SK-N-SH treated with all-trans-retinoic acid at 6 μM for 48 hours (cell line): Measurements from ENCODE around the gene PARVB.

Experiments
- BACH2 ChIP-seq: fragments of 250-450 bp; sonication (Bioruptor Pico); IDR thresholded peaks from 2 replicates; pipeline ENCODE4 v1.9.0; 2021; ENCODE audit warnings: mild to moderate bottlenecking, borderline replicate concordance
- CREB5 ChIP-seq: fragments of 250-450 bp; sonication (Bioruptor Pico); IDR thresholded peaks from 2 replicates; pipeline ENCODE4 v1.5.1; 2020; ENCODE audit warnings: low read depth, mild to moderate bottlenecking, moderate library complexity
- CSDC2 ChIP-seq: fragments of 250-450 bp; sonication (Bioruptor Pico); IDR thresholded peaks from 2 replicates; pipeline ENCODE4 v1.5.0; 2020; ENCODE audit warnings: mild to moderate bottlenecking, moderate library complexity
- ESRRG ChIP-seq: fragments of 250-450 bp; sonication (Bioruptor Pico); IDR thresholded peaks from 2 replicates; pipeline ENCODE4 v1.6.1; 2021; ENCODE audit warnings: mild to moderate bottlenecking
- ISL1 ChIP-seq: fragments of 250-450 bp; sonication (Bioruptor Pico); IDR thresholded peaks from 2 replicates; pipeline ENCODE4 v2.1.2; 2022; ENCODE audit warnings: mild to moderate bottlenecking, moderate library complexity
- RARB ChIP-seq: fragments of 250-450 bp; sonication (Bioruptor Pico); IDR thresholded peaks from 2 replicates; pipeline ENCODE4 v1.8.0; 2021; ENCODE audit warnings: mild to moderate bottlenecking, moderate library complexity
- ZC3H10 ChIP-seq: fragments of 250-450 bp; sonication (Bioruptor Pico); IDR thresholded peaks from 2 replicates; pipeline ENCODE4 v1.5.1; 2021; ENCODE audit warnings: mild to moderate bottlenecking, moderate library complexity
- ZFP30 ChIP-seq: fragments of 450-650 bp; formaldehyde crosslinking; IDR thresholded peaks from 2 replicates; pipeline ENCODE4 v1.5.0; 2022; ENCODE audit warnings: mild to moderate bottlenecking, moderate library complexity
- ZNF70 ChIP-seq: fragments of 450-650 bp; formaldehyde crosslinking; IDR thresholded peaks from 2 replicates; pipeline ENCODE4 v1.5.0; 2020; ENCODE audit warnings: mild to moderate bottlenecking, moderate library complexity
- TF ChIP-seq, protein P1 (sequence below): fragments of 250-450 bp; sonication (Bioruptor Pico); IDR thresholded peaks from 2 replicates; pipeline ENCODE4 v1.8.0; 2020; ENCODE audit warnings: mild to moderate bottlenecking, moderate library complexity, borderline replicate concordance

DNA sequence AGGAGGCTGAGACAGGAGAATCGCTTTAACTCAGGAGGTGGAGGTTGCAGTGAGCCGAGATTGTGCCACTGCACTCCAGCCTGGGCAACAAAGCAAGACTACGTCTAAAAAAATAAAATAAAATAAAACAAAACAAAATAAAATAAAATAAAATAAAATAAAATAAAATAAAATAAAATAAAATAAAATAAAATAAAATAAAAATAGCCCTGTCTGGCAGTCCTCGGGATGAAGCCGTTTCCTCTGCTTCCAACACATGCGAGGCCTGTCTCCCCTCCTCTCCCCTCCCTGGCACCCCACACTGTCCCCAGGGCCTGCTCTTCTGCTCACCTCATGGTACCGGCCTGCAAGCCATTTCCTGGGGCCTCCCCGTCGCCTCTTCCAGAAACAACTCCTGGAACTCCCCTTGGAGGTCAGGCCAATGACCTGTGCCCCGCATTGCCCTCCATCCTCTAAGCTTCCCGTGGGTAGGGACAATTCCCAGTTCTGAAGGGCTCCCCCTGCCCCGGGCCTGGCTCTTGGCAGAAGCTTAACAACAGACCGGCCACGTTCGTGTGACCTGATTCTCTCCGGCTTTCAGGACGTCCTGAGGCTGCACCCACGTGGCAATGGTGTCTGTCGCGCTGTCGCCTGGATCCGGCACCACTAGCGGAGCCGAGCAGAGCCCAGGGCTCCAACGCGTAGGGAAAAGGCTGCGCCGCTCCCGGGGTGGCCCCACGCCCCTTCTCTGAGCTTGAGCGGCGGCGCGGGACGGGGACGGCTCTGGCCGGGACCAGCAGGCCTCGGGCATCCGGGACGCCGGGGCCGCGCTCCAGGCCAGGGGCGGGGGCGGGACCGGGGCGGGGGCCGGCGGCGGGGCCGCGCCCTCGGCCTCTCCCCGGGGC, 456 bp upstream of the PARVB start:
- no peak for TF ChIP-seq CREB5
- TF ChIP-seq ZFP30 (CRISPR knock-in tag): no peak
- TF ChIP-seq ZNF70 (CRISPR knock-in tag): no peak
- TF ChIP-seq ISL1 (CRISPR knock-in tag): no peak
- no peak for TF ChIP-seq BACH2
- TF ChIP-seq CSDC2 (CRISPR knock-in tag): no peak
- TF ChIP-seq ESRRG (CRISPR knock-in tag): no peak
- no peak for TF ChIP-seq ZC3H10 (CRISPR knock-in tag)
- TF ChIP-seq, protein P1, sequence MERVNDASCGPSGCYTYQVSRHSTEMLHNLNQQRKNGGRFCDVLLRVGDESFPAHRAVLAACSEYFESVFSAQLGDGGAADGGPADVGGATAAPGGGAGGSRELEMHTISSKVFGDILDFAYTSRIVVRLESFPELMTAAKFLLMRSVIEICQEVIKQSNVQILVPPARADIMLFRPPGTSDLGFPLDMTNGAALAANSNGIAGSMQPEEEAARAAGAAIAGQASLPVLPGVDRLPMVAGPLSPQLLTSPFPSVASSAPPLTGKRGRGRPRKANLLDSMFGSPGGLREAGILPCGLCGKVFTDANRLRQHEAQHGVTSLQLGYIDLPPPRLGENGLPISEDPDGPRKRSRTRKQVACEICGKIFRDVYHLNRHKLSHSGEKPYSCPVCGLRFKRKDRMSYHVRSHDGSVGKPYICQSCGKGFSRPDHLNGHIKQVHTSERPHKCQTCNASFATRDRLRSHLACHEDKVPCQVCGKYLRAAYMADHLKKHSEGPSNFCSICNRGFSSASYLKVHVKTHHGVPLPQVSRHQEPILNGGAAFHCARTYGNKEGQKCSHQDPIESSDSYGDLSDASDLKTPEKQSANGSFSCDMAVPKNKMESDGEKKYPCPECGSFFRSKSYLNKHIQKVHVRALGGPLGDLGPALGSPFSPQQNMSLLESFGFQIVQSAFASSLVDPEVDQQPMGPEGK (CRISPR knock-in tag): no peak
- TF ChIP-seq RARB (CRISPR knock-in tag): no peak
